Dermis blood vessel endothelial cell (primary cell): Measurements from ENCODE around the gene BPTF. TPM values are rescaled to one million over a fixed set of nuclear protein-coding genes. Genes with fewer than 3 reads are reported as not detected.
"Not testable (repeated sequence)": the region's sequence is repeated elsewhere in the genome, so short reads cannot be mapped to it uniquely, and the experiment has no call there.

Source experiments
- DNase-seq: peaks from one replicate; pipeline ENCODE4 v3.0.0; 2010
- total RNA-seq: library from RNA; depleted of rRNA; stranded (reverse); fragments of >200 nt; gene quantifications from 2 replicates; pipeline ENCODE4 v1.2.3, GENCODE V29; 2014

Gene BPTF
- total RNA-seq, 1 donor from 2014 or later, result 48.3 TPM

- DNase-seq, result not testable (repeated sequence)
Measured at GRCh38 chr17:68018493-68018892, 193.2 kb downstream of the BPTF start.

- DNase-seq, result no peak
Measured at GRCh38 chr17:68019336-68019674, 194.0 kb downstream of the BPTF start.

GRCh38 chr17:68019675-68020408, 194.5 kb downstream of the BPTF start:
- DNase-seq, result peak; percentile 98

- DNase-seq, result no peak
Measured at GRCh38 chr17:68020409-68020756, 195.1 kb downstream of the BPTF start.

- DNase-seq, result not testable (repeated sequence)
Measured at GRCh38 chr17:68020791-68021190, 195.5 kb downstream of the BPTF start.

GRCh38 chr17:68021963-68022362, 196.7 kb downstream of the BPTF start:
- no peak for DNase-seq

GRCh38 chr17:68022547-68022946, 197.2 kb downstream of the BPTF start:
- DNase-seq, result not testable (repeated sequence)

GRCh38 chr17:68029512-68030215, 204.4 kb downstream of the BPTF start:
- no peak for DNase-seq

Other genes starting within 250 kb of the BPTF start
- 32.3 and 45.8 TPM in 2 replicates for gene NOL11, start 107.6 kb upstream of the BPTF start, total RNA-seq
- gene C17orf58, start 171.0 kb downstream of the BPTF start, total RNA-seq, result 21.3 and 35.6 TPM in 2 replicates
- gene KPNA2, start 210.2 kb downstream of the BPTF start, total RNA-seq, result 96.5 and 179 TPM in 2 replicates